Smooth muscle cell (in vitro differentiated cells): ENCODE results near the gene DYNLL2. TPM values are rescaled to one million over a fixed set of nuclear protein-coding genes. Genes with fewer than 3 reads are reported as not detected.

Experiments
- DNase-seq: peaks from one replicate; lab custom pipeline; 2025; ENCODE audit not compliant: unreplicated experiment; lab: John Stamatoyannopoulos, UW
- H2AFZ ChIP-seq: fragments of 200-600 bp; sonication (generic); 2 replicates; pipeline ENCODE4 v1.6.0; 2016; ENCODE audit warnings: antibody characterized with exemption, low read depth, mild to moderate bottlenecking
- H3F3A ChIP-seq: fragments of 200-600 bp; sonication (generic); 2 replicates; pipeline ENCODE4 v1.6.0; 2017; ENCODE audit warnings: antibody characterized with exemption, low read depth
- H3K27ac ChIP-seq: fragments of 200-600 bp; sonication (generic); 2 replicates; pipeline ENCODE4 v1.5.1; 2016; ENCODE audit warnings: low read depth, mild to moderate bottlenecking
- H3K27me3 ChIP-seq: fragments of 200-600 bp; sonication (generic); 2 replicates; pipeline ENCODE4 v1.6.1; 2016; ENCODE audit warnings: low read depth, mild to moderate bottlenecking
- H3K36me3 ChIP-seq: fragments of 200-600 bp; sonication (generic); 2 replicates; pipeline ENCODE4 v1.5.1; 2016; ENCODE audit warnings: low read depth
- H3K4me1 ChIP-seq: fragments of 200-600 bp; sonication (generic); 2 replicates; pipeline ENCODE4 v1.5.1; 2016; ENCODE audit warnings: low read depth
- H3K4me2 ChIP-seq: fragments of 200-600 bp; sonication (generic); 2 replicates; pipeline ENCODE4 v1.6.0; 2016; ENCODE audit warnings: mild to moderate bottlenecking
- H3K4me3 ChIP-seq: fragments of 200-600 bp; sonication (generic); 2 replicates; pipeline ENCODE4 v1.5.1; 2016; ENCODE audit warnings: mild to moderate bottlenecking
- H3K79me2 ChIP-seq: fragments of 200-600 bp; sonication (generic); 2 replicates; pipeline ENCODE4 v1.6.0; 2016; ENCODE audit warnings: low read depth, mild to moderate bottlenecking
- H3K9ac ChIP-seq: fragments of 200-600 bp; sonication (generic); 2 replicates; pipeline ENCODE4 v1.6.0; 2016; ENCODE audit warnings: low read depth
- H3K9me3 ChIP-seq: fragments of 200-600 bp; sonication (generic); replicated peaks from 2 replicates; pipeline ENCODE4 v1.5.1; 2016; ENCODE audit warnings: low read depth
- H4K20me1 ChIP-seq: fragments of 200-600 bp; sonication (generic); 2 replicates; pipeline ENCODE4 v1.6.0; 2016; ENCODE audit warnings: low read depth
- CTCF ChIP-seq: fragments of 200-600 bp; sonication (generic); IDR thresholded peaks from 2 replicates; pipeline ENCODE4 v1.5.1; 2017; ENCODE audit warnings: borderline replicate concordance, mild to moderate bottlenecking, antibody characterized with exemption; ENCODE audit not compliant: insufficient read depth, poor library complexity, severe bottlenecking
- WGBS: methylation state at CpG from one replicate; pipeline ENCODE4 v1.1.7; 2016; ENCODE audit warnings: low lambda C conversion rate; 5-methylcytosine and 5-hydroxymethylcytosine counted together
- polyA plus RNA-seq: library from polyadenylated mRNA; unstranded; fragments of >200 nt; fragmentation: Nextera tagmentation; extraction: Ambion mirVana; gene quantifications from 2 replicates; pipeline ENCODE4 v1.2.1, GENCODE V29; 2016
- total RNA-seq: library from RNA; depleted of rRNA; stranded (reverse); fragments of >200 nt; gene quantifications from 2 replicates; pipeline ENCODE4 v1.2.3, GENCODE V29; 2014

The DYNLL2 gene
- total and polyA plus RNA-seq, 2 experiments from 2014 or later: 1.5 to 9.1 TPM

GRCh38 chr17:58081646-58082340 is 1.4 kb upstream of the DYNLL2 start:
- Histone ChIP-seq H3K27ac (no peak overlapping the region), H3K4me2 (no peak overlapping the region), H3K36me3 (no peaks in the 10 kb centered on the region), H3K27me3 (no peaks in the 10 kb centered on the region), H3K79me2 (peaks cover 35% of the 10 kb centered on the region), H3K9ac (no peak overlapping the region), H3F3A (peaks cover 5% of the 10 kb centered on the region), H3K4me1 (peaks cover 35% of the 10 kb centered on the region), H3K9me3 (no peaks in the 10 kb centered on the region), H3K4me3 (no peak overlapping the region), H4K20me1 (peaks cover 34% of the 10 kb centered on the region), H2AFZ (no peak overlapping the region)
- no peak for DNase-seq
- WGBS: 76% methylated on average over 16 of the region's 16 CpGs
- TF ChIP-seq CTCF: no peak

- H3K36me3 ChIP-seq: no peaks in the 10 kb centered on the region
- no peaks in the 10 kb centered on the region for H3K27me3 ChIP-seq
- H2AFZ ChIP-seq: peak overlapping the region; percentile 97
- H3K4me2 ChIP-seq: peak overlapping the region; percentile 89
- H3K4me1 ChIP-seq: peaks cover 37% of the 10 kb centered on the region
- H3K9me3 ChIP-seq: no peaks in the 10 kb centered on the region
- no peak for DNase-seq
- peak overlapping the region; percentile 51 for H3K9ac ChIP-seq
- TF ChIP-seq CTCF: no peak
- 66% methylated on average over 10 of the region's 10 CpGs for WGBS
- peaks cover 5% of the 10 kb centered on the region for H3F3A ChIP-seq
- peak overlapping the region; percentile 99 for H3K4me3 ChIP-seq
- peak overlapping the region; percentile 63 for H3K27ac ChIP-seq
- H4K20me1 ChIP-seq: peaks cover 40% of the 10 kb centered on the region
- H3K79me2 ChIP-seq: peaks cover 41% of the 10 kb centered on the region
These were observed 814 bp upstream of the DYNLL2 start for GRCh38 chr17:58082341-58082869.

GRCh38 chr17:58083491-58084316 is 485 bp downstream of the DYNLL2 start:
- Histone ChIP-seq H4K20me1 (peaks cover 53% of the 10 kb centered on the region), H3K9ac (peak overlapping the region; percentile 90), H3K27me3 (no peaks in the 10 kb centered on the region), H3K4me3 (peak overlapping the region; percentile 99), H3K4me1 (peaks cover 43% of the 10 kb centered on the region), H3F3A (peaks cover 5% of the 10 kb centered on the region), H3K4me2 (peak overlapping the region; percentile 95), H3K27ac (peak overlapping the region; percentile 70), H3K79me2 (peaks cover 54% of the 10 kb centered on the region), H3K9me3 (no peaks in the 10 kb centered on the region), H2AFZ (no peak overlapping the region), H3K36me3 (no peaks in the 10 kb centered on the region)
- TF ChIP-seq CTCF: no peak
- DNase-seq: peak; percentile 48
- WGBS: under 1% methylated on average over 34 of the region's 92 CpGs
